Chondrocyte (in vitro differentiated cells): ENCODE data around the gene IGFN1. TPM values are rescaled to one million over a fixed set of nuclear protein-coding genes. Genes with fewer than 3 reads are reported as not detected.

Source experiments
- DNase-seq: peaks from one replicate; pipeline ENCODE4 v3.0.0; 2021; ENCODE audit warnings: mixed read lengths, low spot score
- H3K27ac Mint-ChIP-seq: one replicate; pipeline ENCODE4 v1.8.0; 2021; ENCODE audit warnings: mild to moderate bottlenecking, moderate library complexity, mixed read lengths; ENCODE audit not compliant: unreplicated experiment
- H3K27me3 Mint-ChIP-seq: 2 replicates; pipeline ENCODE4 v1.8.0; 2021; ENCODE audit warnings: low read depth, mixed read lengths
- H3K36me3 Mint-ChIP-seq: 2 replicates; pipeline ENCODE4 v1.8.0; 2021; ENCODE audit warnings: low read depth, mixed read lengths
- H3K4me1 Mint-ChIP-seq: 2 replicates; pipeline ENCODE4 v1.8.0; 2021; ENCODE audit warnings: low read depth, mild to moderate bottlenecking, mixed read lengths
- H3K4me3 Mint-ChIP-seq: one replicate; pipeline ENCODE4 v1.8.0; 2021; ENCODE audit warnings: mild to moderate bottlenecking, moderate library complexity, mixed read lengths; ENCODE audit not compliant: unreplicated experiment
- H3K9me3 Mint-ChIP-seq: 2 replicates; pipeline ENCODE4 v1.8.0; 2021; ENCODE audit warnings: low read depth, mixed read lengths
- total RNA-seq: library from RNA; stranded (reverse); gene quantifications from 3 replicates; pipeline ENCODE4 v1.2.1, GENCODE V29; 2021
- TF ChIP-seq, protein P1 (sequence below): fragments of 200-600 bp; sonication (generic); IDR thresholded peaks from 2 replicates; pipeline ENCODE4 v1.5.0; 2021; ENCODE audit warnings: antibody characterized with exemption, mild to moderate bottlenecking, moderate library complexity

IGFN1 gene
- total RNA-seq, 1 donor from 2014 or later = 1.9 TPM

DNA sequence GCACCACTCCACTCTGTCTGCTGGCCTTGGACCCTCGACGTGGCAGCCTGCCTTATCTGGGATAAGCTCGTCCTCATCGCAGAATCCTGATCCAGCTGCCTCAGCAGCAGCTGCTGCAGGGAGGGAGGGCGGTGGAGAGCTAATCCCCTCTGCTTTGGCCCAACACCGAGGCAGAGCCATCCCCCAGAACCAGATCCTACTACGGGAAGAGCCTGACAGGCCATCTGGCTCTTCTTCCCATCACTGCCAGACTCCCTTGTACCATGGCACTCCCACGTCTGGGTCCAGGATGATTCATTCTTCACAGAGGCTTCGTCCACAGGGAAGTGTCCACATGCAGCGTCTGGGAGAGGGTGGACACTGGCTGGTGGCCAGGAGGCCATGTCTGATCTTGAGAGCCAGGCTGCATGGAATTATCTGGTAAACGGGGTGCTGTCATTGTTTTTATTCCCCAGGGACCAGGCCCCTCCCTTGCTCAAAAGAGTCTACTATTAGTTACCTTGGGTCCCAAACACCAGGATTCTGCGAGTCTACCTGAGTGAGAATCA is 78.1 kb downstream of the IGFN1 start:
- Mint-ChIP-seq H3K27me3 (no peaks in the 10 kb centered on the region), H3K4me1 (peaks cover 61% of the 10 kb centered on the region), H3K9me3 (no peaks in the 10 kb centered on the region), H3K27ac (peak overlapping the region; percentile 90), H3K4me3 (no peak overlapping the region), H3K36me3 (no peaks in the 10 kb centered on the region)
- TF ChIP-seq, protein P1, sequence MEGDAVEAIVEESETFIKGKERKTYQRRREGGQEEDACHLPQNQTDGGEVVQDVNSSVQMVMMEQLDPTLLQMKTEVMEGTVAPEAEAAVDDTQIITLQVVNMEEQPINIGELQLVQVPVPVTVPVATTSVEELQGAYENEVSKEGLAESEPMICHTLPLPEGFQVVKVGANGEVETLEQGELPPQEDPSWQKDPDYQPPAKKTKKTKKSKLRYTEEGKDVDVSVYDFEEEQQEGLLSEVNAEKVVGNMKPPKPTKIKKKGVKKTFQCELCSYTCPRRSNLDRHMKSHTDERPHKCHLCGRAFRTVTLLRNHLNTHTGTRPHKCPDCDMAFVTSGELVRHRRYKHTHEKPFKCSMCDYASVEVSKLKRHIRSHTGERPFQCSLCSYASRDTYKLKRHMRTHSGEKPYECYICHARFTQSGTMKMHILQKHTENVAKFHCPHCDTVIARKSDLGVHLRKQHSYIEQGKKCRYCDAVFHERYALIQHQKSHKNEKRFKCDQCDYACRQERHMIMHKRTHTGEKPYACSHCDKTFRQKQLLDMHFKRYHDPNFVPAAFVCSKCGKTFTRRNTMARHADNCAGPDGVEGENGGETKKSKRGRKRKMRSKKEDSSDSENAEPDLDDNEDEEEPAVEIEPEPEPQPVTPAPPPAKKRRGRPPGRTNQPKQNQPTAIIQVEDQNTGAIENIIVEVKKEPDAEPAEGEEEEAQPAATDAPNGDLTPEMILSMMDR = no peak
- DNase-seq = no peak

DNA sequence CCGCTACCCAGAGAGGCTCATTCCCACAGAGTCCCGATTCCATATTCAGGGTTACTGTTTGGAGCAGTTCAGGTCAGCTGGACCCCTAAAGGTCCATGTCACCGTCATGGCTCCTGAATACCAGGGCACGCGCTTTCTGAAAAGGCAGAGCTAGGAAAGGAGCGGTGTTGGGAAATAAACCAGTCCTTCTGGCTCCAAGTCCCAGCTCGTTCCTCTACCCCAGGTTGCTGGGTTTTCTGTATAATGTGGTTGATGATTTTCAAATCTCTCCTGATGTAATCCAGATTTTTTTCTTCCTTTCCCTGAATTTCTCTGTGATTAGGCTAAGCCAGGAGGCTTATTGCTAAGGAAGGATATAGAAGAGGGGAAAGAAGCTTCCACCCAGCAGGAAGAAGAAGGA is 78.7 kb downstream of the IGFN1 start:
- Mint-ChIP-seq H3K4me3 (no peak overlapping the region), H3K36me3 (no peaks in the 10 kb centered on the region), H3K27me3 (no peaks in the 10 kb centered on the region), H3K9me3 (no peaks in the 10 kb centered on the region), H3K4me1 (peaks cover 61% of the 10 kb centered on the region), H3K27ac (peak overlapping the region; percentile 90)
- TF ChIP-seq, protein P1 = no peak
- no peak for DNase-seq

DNA sequence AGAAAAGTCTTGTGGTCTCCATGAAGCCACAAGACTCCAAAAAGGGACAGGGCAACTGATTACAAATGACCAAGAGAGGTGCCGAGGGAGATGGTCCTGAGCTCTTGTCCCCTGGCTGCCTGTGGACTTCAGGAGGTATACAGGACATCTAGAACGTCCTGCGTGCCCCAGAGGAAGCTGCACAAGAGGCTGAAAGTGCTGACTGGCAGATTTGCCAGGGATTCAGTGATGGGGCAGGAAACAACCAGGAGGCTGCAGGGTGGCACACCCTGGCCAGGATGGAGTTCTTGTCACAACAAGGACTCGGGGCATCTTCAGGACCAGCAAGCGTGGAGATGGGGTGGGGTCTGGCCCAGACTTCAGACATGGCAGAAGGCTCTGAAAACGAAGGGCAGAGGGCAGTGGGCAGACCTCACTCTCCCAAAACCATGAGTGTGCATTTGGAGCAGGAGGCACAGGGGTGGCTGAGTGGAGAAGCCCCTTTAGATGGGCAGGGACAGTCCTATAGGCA is 79.3 kb downstream of the IGFN1 start:
- Mint-ChIP-seq H3K27ac (no peak overlapping the region), H3K4me1 (peaks cover 67% of the 10 kb centered on the region), H3K4me3 (no peak overlapping the region), H3K27me3 (no peaks in the 10 kb centered on the region), H3K36me3 (no peaks in the 10 kb centered on the region), H3K9me3 (no peaks in the 10 kb centered on the region)
- TF ChIP-seq, protein P1 = no peak
- no peak for DNase-seq

DNA sequence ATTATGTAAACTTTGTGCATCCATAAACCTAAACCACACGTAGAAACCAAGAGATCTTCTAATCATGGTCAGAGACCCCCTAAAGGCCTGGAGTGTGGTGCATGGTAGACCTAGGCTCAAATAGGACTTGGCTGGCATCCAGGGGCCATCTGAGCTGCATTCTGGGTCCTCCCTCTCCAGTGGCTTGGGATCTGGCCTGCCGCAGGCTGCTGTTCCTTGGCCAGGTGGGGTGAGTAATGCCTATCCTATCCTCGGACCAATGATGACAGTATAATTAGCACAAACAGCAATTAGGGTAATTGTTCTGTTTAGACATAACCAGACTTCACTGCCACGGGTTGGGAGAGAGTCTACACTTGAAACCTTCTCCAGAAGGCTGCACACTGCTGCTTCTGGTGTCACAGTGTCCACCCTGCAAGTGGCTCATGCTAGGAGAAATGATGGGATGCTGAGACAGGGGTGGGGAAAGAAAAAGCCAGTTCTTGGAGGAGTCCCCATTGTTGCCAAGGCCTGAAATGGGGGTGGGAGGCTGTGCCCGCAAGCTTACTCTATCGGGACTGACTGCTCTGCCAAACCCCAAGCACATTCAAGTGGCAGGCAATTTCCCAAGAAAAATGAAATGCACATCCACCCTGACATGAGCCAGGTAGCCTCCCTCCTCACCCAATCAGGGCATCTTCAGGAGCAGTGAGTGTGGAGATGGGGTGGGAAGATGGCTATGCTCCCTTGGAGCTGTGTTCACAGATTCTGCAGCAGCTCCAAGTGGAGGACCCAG is 80.2 kb downstream of the IGFN1 start:
- DNase-seq = no peak
- Mint-ChIP-seq H3K27me3 (no peaks in the 10 kb centered on the region), H3K4me3 (no peak overlapping the region), H3K36me3 (no peaks in the 10 kb centered on the region), H3K27ac (no peak overlapping the region), H3K4me1 (peaks cover 69% of the 10 kb centered on the region), H3K9me3 (no peaks in the 10 kb centered on the region)
- TF ChIP-seq, protein P1 = no peak

DNA sequence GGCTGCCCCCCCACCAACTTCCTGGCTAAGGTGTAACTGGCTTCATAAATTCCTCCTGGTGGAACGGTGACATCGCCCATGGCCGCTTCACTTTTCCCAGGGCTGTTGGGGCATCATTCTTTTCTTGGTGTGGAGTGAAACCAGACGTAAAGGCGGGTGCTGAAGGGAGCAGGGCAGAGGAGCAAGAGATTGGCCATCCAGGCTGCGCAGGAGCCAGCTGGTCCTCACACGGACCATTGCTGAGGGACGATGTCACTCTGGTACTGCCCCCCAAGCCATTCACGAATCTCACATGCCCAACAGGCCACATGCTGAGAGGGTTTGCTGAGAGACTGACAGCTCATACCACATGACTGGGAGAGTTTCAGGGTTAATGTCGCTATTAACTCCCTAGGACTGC is 82.2 kb downstream of the IGFN1 start:
- Mint-ChIP-seq H3K4me1 (peaks cover 68% of the 10 kb centered on the region), H3K9me3 (no peaks in the 10 kb centered on the region), H3K36me3 (no peaks in the 10 kb centered on the region), H3K27me3 (no peaks in the 10 kb centered on the region), H3K27ac (peak overlapping the region; percentile 55), H3K4me3 (no peak overlapping the region)
- no peak for DNase-seq
- TF ChIP-seq, protein P1 = no peak
